HCT116 (cell line): ENCODE data around the gene OR52E4. TPM values are rescaled to one million over a fixed set of nuclear protein-coding genes. Genes with fewer than 3 reads are reported as not detected.

Experiments
- ATAC-seq: fragments of 200-7000 bp; cut with Tn5 transposase; 2 replicates; pipeline ENCODE4 v1.9.1; 2020; ENCODE audit warnings: mild to moderate bottlenecking, moderate library complexity
- BruUV-seq: library from RNA; stranded (reverse); fragments of 400-500 nt; replicated peaks from 2 replicates; lab custom pipeline; 2021; lab: Mats Ljungman, UMichigan
- CTCF ChIA-PET: fragments of 300-600 bp; sonication (Branson Sonifier 250); formaldehyde crosslinking; loops from one replicate; lab custom pipeline; 2021; ENCODE audit warnings: antibody characterized with exemption; lab: Charles Lee
- POLR2A ChIA-PET: fragments of 300-600, 350-600 bp; sonication (Branson Sonifier 250); formaldehyde crosslinking; loops from one replicate; lab custom pipeline; 2021; ENCODE audit warnings: antibody characterized with exemption; lab: Charles Lee
- RAD21 ChIA-PET, 2 experiments: fragments of 300-600 bp; sonication (Branson Sonifier 250); formaldehyde crosslinking; loops; one replicate each; lab custom pipeline; 2023; ENCODE audit warnings: low total read pairs in 2 of 2; ENCODE audit not compliant: uncharacterized antibody in 2 of 2, unreplicated experiment in 2 of 2, low non-redundant PET in 1 of 2; lab: Charles Lee
- DNase-seq: peaks from one replicate; pipeline ENCODE4 v3.0.0-alpha.2; 2010; ENCODE audit warnings: low read depth, low spot score
- H2AFZ ChIP-seq: fragments of 200-600 bp; shearing (Covaris generic), sonication (generic); 2 replicates; pipeline ENCODE4 v1.6.1; 2017; ENCODE audit warnings: low read depth, mixed run types, mixed read lengths, antibody characterized with exemption, low read length; ENCODE audit not compliant: poor library complexity, severe bottlenecking
- H3K27ac ChIP-seq: 2 replicates; pipeline ENCODE4 v1.5.1; 2012; ENCODE audit warnings: low read depth, low read length
- H3K27me3 ChIP-seq: fragments of 200-600 bp; sonication (generic); 2 replicates; pipeline ENCODE4 v1.6.1; 2016; ENCODE audit warnings: mixed run types, low read length, mixed read lengths; ENCODE audit not compliant: insufficient read depth
- H3K36me3 ChIP-seq, 2 experiments: fragments of 200-500 bp in 1 of 2; fragments of 200-600 bp in 1 of 2; sonication (Bioruptor generic) in 1 of 2; sonication (generic) in 1 of 2; 2 replicates each; pipeline versions ENCODE4 v1.5.1 to v1.6.1; 2014 to 2016; ENCODE audit warnings: low read length in 2 of 2, inconsistent platforms in 1 of 2, mixed read lengths in 1 of 2, mixed run types in 1 of 2; ENCODE audit not compliant: insufficient read depth in 2 of 2, control insufficient read depth in 1 of 2
- H3K4me1 ChIP-seq, 2 experiments: fragments of 200-600 bp in 1 of 2; sonication (generic) in 1 of 2; 2 replicates each; pipeline versions ENCODE4 v1.5.1 to v1.6.1; 2012 to 2017; ENCODE audit warnings: low read length in 2 of 2, inconsistent platforms in 1 of 2, mild to moderate bottlenecking in 1 of 2, mixed read lengths in 1 of 2, mixed run types in 1 of 2, moderate library complexity in 1 of 2; ENCODE audit not compliant: insufficient read depth in 2 of 2, control insufficient read depth in 1 of 2
- H3K4me2 ChIP-seq: fragments of 200-600 bp; sonication (generic); 2 replicates; pipeline ENCODE4 v1.6.1; 2017; ENCODE audit warnings: mixed run types, low read length, mixed read lengths
- H3K4me3 ChIP-seq, 2 experiments: fragments of 200-600 bp in 1 of 2; sonication (generic) in 1 of 2; replicated peaks in 1 of 2; 2 replicates each; pipeline ENCODE4 v1.5.1; 2011 to 2016; ENCODE audit warnings: low read length in 2 of 2, control low read depth in 1 of 2, low read depth in 1 of 2, mild to moderate bottlenecking in 1 of 2, mixed read lengths in 1 of 2, mixed run types in 1 of 2
- H3K79me2 ChIP-seq: fragments of 200-600 bp; sonication (generic); 2 replicates; pipeline ENCODE4 v1.6.1; 2017; ENCODE audit warnings: mild to moderate bottlenecking, mixed run types, low read length, moderate library complexity, mixed read lengths; ENCODE audit not compliant: insufficient read depth
- H3K9ac ChIP-seq: fragments of 200-600 bp; sonication (generic); 2 replicates; pipeline ENCODE4 v1.6.1; 2016; ENCODE audit warnings: low read length, mixed read lengths
- H3K9me2 ChIP-seq: fragments of 200-600 bp; sonication (generic), shearing (Covaris generic); 2 replicates; pipeline ENCODE4 v1.6.1; 2017; ENCODE audit warnings: mixed run types, mild to moderate bottlenecking, moderate library complexity; ENCODE audit not compliant: insufficient read depth
- H3K9me3 ChIP-seq, 2 experiments: fragments of 200-500 bp in 1 of 2; fragments of 200-600 bp in 1 of 2; sonication (Bioruptor generic) in 1 of 2; sonication (generic) in 1 of 2; 2 replicates each; pipeline ENCODE4 v1.6.1; 2014 to 2017; ENCODE audit warnings: low read length in 2 of 2, mixed read lengths in 2 of 2, inconsistent platforms in 1 of 2, low read depth in 1 of 2, mild to moderate bottlenecking in 1 of 2, mixed run types in 1 of 2, moderate library complexity in 1 of 2; ENCODE audit not compliant: control insufficient read depth in 1 of 2, insufficient read depth in 1 of 2
- H4K20me1 ChIP-seq: fragments of 200-600 bp; sonication (generic), shearing (Covaris generic); 2 replicates; pipeline ENCODE4 v1.6.1; 2017; ENCODE audit warnings: mixed run types, mild to moderate bottlenecking, moderate library complexity; ENCODE audit not compliant: insufficient read depth
- CEBPB ChIP-seq: IDR thresholded peaks from 2 replicates; pipeline ENCODE4 v1.6.1; 2012; ENCODE audit warnings: low read depth
- EGR1 ChIP-seq: IDR thresholded peaks from 2 replicates; pipeline ENCODE4 v1.6.1; 2012; ENCODE audit warnings: low read depth
- EZH2 ChIP-seq: fragments of 200-600 bp; sonication (generic); IDR thresholded peaks from 2 replicates; pipeline ENCODE4 v1.6.1; 2017; ENCODE audit warnings: antibody characterized with exemption, mixed run types
- EZH2phosphoT487 ChIP-seq: fragments of 200-600 bp; IDR thresholded peaks from 2 replicates; pipeline ENCODE4 v1.6.1; 2018; ENCODE audit warnings: antibody characterized with exemption, borderline replicate concordance
- FOSL1 ChIP-seq: IDR thresholded peaks from 2 replicates; pipeline ENCODE4 v1.6.1; 2012; ENCODE audit warnings: low read depth
- JUND ChIP-seq: IDR thresholded peaks from 2 replicates; pipeline ENCODE4 v1.6.1; 2012
- POLR2AphosphoS5 ChIP-seq: IDR thresholded peaks from 2 replicates; pipeline ENCODE4 v1.6.1; 2011; ENCODE audit warnings: mild to moderate bottlenecking, low read depth, low read length, moderate library complexity
- SIN3A ChIP-seq: IDR thresholded peaks from 2 replicates; pipeline ENCODE4 v1.6.1; 2012; ENCODE audit warnings: low read depth
- SP1 ChIP-seq: IDR thresholded peaks from 2 replicates; pipeline ENCODE4 v1.6.1; 2012; ENCODE audit warnings: low read depth
- SRF ChIP-seq: IDR thresholded peaks from 2 replicates; pipeline ENCODE4 v1.6.1; 2012; ENCODE audit warnings: low read depth
- YY1 ChIP-seq: IDR thresholded peaks from 2 replicates; pipeline ENCODE4 v1.6.1; 2011; ENCODE audit warnings: low read length, low read depth, moderate library complexity, mild to moderate bottlenecking; ENCODE audit not compliant: insufficient replicate concordance; ENCODE audit errors: extremely low read depth
- ZFX ChIP-seq: fragments of 450-650 bp; IDR thresholded peaks from 2 replicates; pipeline ENCODE4 v1.6.1; 2017
- ZNF274 ChIP-seq: fragments of 200-500 bp; sonication (Bioruptor generic); IDR thresholded peaks from 2 replicates; pipeline ENCODE4 v1.6.1; 2014; ENCODE audit warnings: mild to moderate bottlenecking, low read depth, low read length, inconsistent platforms
- intact Hi-C: fragments of 100-400 bp; cut with micrococcal nuclease; formaldehyde crosslinking; loops from 2 replicates; pipeline ENCODE4 v1.10.0; 2022
- total RNA-seq: library from RNA; stranded (reverse); gene quantifications from one replicate; pipeline ENCODE4 v1.2.1, GENCODE V29; 2021; ENCODE audit not compliant: unreplicated experiment
- TF ChIP-seq, protein P1 (sequence below), 3 experiments: fragments of 200-600 bp in 1 of 3; sonication (generic) in 1 of 3; IDR thresholded peaks in 2 of 3; conservative IDR thresholded peaks in 1 of 3; 2 replicates each; pipeline ENCODE4 v1.5.1; 2012 to 2017; ENCODE audit warnings: low read depth in 2 of 3, low read length in 2 of 3, antibody characterized with exemption in 1 of 3, borderline replicate concordance in 1 of 3, control low read depth in 1 of 3, mild to moderate bottlenecking in 1 of 3, mixed read lengths in 1 of 3, mixed run types in 1 of 3, moderate library complexity in 1 of 3; ENCODE audit not compliant: insufficient read depth in 1 of 3
- TF ChIP-seq, protein P2 (sequence below): IDR thresholded peaks from 2 replicates; pipeline ENCODE4 v1.6.1; 2011; ENCODE audit warnings: mild to moderate bottlenecking, low read length, moderate library complexity; ENCODE audit not compliant: insufficient replicate concordance; ENCODE audit errors: extremely low read depth
- TF ChIP-seq, protein P3 (sequence below): IDR thresholded peaks from 2 replicates; pipeline ENCODE4 v1.6.1; 2012
- TF ChIP-seq, protein P4 (sequence below): IDR thresholded peaks from 2 replicates; pipeline ENCODE4 v1.6.1; 2012
- TF ChIP-seq, protein P5 (sequence below): IDR thresholded peaks from 2 replicates; pipeline ENCODE4 v1.6.1; 2012; ENCODE audit warnings: low read depth

The OR52E4 gene
- total RNA-seq, 1 experiment from 2014 or later, result not detected

DNA sequence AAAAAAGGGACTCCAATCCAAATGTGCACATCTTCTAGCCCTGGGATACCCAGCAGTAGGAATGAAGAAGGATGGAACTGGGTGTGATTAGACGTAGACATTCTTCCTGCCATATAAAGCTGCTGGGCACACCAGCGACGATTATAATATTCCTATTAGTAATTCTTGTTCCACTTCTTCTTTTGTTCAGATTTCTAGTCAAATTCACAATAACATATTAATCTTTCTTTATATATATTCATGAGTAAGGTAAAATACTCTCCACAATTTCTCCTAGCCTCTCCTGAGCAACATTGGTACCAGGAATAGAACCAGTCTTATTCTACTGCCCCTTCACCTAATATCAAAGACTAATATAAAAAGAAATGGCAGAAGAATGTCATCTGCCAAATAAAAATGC is 22.8 kb upstream of the OR52E4 start, which contains the start of gene OR52E8:
Gene OR52E8, minus strand, starts transcription at position 101 of the 400 bp plus-strand sequence. Its CDS starts 0 bp downstream, at position 101.
- POLR2A ChIA-PET, result no interaction called here
- intact Hi-C loops, result no loop called here
- no TSS peak for BruUV-seq

More for the DNA sequence above, 22.8 kb upstream of the OR52E4 start, which contains the start of gene OR52E8:
- H4K20me1 ChIP-seq, result no peaks in the 10 kb centered on the region
- H3K9me2 ChIP-seq, result no peaks in the 10 kb centered on the region
- H3K27me3 ChIP-seq, result peaks cover 49% of the 10 kb centered on the region
- no peak within 1 kb of the TSS for H3K9ac ChIP-seq
- no peak within 1 kb of the TSS for H2AFZ ChIP-seq
- H3K4me1 ChIP-seq, result no peaks in the 10 kb centered on the region
- no peak within 1 kb of the TSS for H3K4me3 ChIP-seq
- DNase-seq (no peak), ATAC-seq (no peak)
- TF ChIP-seq SIN3A (no peak), POLR2AphosphoS5 (no peak), EGR1 (no peak), ZFX (no peak), FOSL1 (no peak), SRF (no peak), YY1 (no peak), EZH2 (no peak), CEBPB (no peak), ZNF274 (no peak), EZH2phosphoT487 (no peak), JUND (no peak), SP1 (no peak)
- TF ChIP-seq, protein P1, sequence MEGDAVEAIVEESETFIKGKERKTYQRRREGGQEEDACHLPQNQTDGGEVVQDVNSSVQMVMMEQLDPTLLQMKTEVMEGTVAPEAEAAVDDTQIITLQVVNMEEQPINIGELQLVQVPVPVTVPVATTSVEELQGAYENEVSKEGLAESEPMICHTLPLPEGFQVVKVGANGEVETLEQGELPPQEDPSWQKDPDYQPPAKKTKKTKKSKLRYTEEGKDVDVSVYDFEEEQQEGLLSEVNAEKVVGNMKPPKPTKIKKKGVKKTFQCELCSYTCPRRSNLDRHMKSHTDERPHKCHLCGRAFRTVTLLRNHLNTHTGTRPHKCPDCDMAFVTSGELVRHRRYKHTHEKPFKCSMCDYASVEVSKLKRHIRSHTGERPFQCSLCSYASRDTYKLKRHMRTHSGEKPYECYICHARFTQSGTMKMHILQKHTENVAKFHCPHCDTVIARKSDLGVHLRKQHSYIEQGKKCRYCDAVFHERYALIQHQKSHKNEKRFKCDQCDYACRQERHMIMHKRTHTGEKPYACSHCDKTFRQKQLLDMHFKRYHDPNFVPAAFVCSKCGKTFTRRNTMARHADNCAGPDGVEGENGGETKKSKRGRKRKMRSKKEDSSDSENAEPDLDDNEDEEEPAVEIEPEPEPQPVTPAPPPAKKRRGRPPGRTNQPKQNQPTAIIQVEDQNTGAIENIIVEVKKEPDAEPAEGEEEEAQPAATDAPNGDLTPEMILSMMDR (IDR thresholded peaks at IDR 0.05 in 2 of 3, conservative IDR thresholded peaks at IDR 0.05 in 1 of 3; ENCODE audit: borderline replicate concordance in 1 of 3, insufficient read depth in 1 of 3, low read depth in 2 of 3, low read length in 2 of 3), result no peak
- TF ChIP-seq, protein P2, sequence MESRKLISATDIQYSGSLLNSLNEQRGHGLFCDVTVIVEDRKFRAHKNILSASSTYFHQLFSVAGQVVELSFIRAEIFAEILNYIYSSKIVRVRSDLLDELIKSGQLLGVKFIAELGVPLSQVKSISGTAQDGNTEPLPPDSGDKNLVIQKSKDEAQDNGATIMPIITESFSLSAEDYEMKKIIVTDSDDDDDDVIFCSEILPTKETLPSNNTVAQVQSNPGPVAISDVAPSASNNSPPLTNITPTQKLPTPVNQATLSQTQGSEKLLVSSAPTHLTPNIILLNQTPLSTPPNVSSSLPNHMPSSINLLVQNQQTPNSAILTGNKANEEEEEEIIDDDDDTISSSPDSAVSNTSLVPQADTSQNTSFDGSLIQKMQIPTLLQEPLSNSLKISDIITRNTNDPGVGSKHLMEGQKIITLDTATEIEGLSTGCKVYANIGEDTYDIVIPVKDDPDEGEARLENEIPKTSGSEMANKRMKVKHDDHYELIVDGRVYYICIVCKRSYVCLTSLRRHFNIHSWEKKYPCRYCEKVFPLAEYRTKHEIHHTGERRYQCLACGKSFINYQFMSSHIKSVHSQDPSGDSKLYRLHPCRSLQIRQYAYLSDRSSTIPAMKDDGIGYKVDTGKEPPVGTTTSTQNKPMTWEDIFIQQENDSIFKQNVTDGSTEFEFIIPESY, result no peak
- TF ChIP-seq, protein P3, sequence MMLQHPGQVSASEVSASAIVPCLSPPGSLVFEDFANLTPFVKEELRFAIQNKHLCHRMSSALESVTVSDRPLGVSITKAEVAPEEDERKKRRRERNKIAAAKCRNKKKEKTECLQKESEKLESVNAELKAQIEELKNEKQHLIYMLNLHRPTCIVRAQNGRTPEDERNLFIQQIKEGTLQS, result no peak
- TF ChIP-seq, protein P4, sequence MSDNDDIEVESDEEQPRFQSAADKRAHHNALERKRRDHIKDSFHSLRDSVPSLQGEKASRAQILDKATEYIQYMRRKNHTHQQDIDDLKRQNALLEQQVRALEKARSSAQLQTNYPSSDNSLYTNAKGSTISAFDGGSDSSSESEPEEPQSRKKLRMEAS, result no peak
- TF ChIP-seq, protein P5, sequence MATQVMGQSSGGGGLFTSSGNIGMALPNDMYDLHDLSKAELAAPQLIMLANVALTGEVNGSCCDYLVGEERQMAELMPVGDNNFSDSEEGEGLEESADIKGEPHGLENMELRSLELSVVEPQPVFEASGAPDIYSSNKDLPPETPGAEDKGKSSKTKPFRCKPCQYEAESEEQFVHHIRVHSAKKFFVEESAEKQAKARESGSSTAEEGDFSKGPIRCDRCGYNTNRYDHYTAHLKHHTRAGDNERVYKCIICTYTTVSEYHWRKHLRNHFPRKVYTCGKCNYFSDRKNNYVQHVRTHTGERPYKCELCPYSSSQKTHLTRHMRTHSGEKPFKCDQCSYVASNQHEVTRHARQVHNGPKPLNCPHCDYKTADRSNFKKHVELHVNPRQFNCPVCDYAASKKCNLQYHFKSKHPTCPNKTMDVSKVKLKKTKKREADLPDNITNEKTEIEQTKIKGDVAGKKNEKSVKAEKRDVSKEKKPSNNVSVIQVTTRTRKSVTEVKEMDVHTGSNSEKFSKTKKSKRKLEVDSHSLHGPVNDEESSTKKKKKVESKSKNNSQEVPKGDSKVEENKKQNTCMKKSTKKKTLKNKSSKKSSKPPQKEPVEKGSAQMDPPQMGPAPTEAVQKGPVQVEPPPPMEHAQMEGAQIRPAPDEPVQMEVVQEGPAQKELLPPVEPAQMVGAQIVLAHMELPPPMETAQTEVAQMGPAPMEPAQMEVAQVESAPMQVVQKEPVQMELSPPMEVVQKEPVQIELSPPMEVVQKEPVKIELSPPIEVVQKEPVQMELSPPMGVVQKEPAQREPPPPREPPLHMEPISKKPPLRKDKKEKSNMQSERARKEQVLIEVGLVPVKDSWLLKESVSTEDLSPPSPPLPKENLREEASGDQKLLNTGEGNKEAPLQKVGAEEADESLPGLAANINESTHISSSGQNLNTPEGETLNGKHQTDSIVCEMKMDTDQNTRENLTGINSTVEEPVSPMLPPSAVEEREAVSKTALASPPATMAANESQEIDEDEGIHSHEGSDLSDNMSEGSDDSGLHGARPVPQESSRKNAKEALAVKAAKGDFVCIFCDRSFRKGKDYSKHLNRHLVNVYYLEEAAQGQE, result no peak
- H3K36me3 ChIP-seq, result no peaks in the 10 kb centered on the region
- H3K4me2 ChIP-seq, result no peak within 1 kb of the TSS
- no peaks in the 10 kb centered on the region for H3K79me2 ChIP-seq
- no peak within 1 kb of the TSS for H3K27ac ChIP-seq
- H3K9me3 ChIP-seq, result no peaks in the 10 kb centered on the region
- CTCF ChIA-PET, result no interaction called here
- RAD21 ChIA-PET, result no interaction called here
